ENCODE results near the gene HOXB9.

HOXB9 gene

GRCh38 chr17:48610282-48611211 lies 15.6 kb downstream of the HOXB9 start, which contains the start of gene HOXB7:
HOXB7 (minus strand) TSS chr17:48611017; CDS start chr17:48610918, 99 bp downstream.
- peak; percentile 31 for DNase-seq

GRCh38 chr17:48609759-48610281 lies 16.3 kb downstream of the HOXB9 start:
- DNase-seq: no peak

- DNase-seq: no peak
Measured at GRCh38 chr17:48609033-48609432, 17.1 kb downstream of the HOXB9 start.

- no peak for DNase-seq
Measured at GRCh38 chr17:48608494-48608834, 17.7 kb downstream of the HOXB9 start.

- no peak for DNase-seq
Measured at GRCh38 chr17:48606892-48607614, 19.1 kb downstream of the HOXB9 start.

- no peak for DNase-seq
Measured at GRCh38 chr17:48605991-48606891, 19.9 kb downstream of the HOXB9 start.

GRCh38 chr17:48605409-48605919 lies 20.7 kb downstream of the HOXB9 start:
- DNase-seq: no peak

GRCh38 chr17:48604770-48605329 lies 21.3 kb downstream of the HOXB9 start, which contains the start of gene HOXB6:
HOXB6 (minus strand) TSS chr17:48604986; CDS start chr17:48598150, 6,836 bp downstream.
- DNase-seq: no peak

- DNase-seq: no peak
Measured at GRCh38 chr17:48603959-48604769, 22.0 kb downstream of the HOXB9 start.

- DNase-seq: no peak
Measured at GRCh38 chr17:48601539-48602425, 24.4 kb downstream of the HOXB9 start.

- DNase-seq: no peak
Measured at GRCh38 chr17:48601207-48601538, 25.0 kb downstream of the HOXB9 start.

GRCh38 chr17:48600244-48601098 lies 25.7 kb downstream of the HOXB9 start:
- no peak for DNase-seq

- no peak for DNase-seq
Measured at GRCh38 chr17:48599354-48599753, 26.8 kb downstream of the HOXB9 start.

- no peak for DNase-seq
Measured at GRCh38 chr17:48598736-48599135, 27.4 kb downstream of the HOXB9 start.

- DNase-seq: peak; percentile 25
Measured at GRCh38 chr17:48597778-48598631, 28.2 kb downstream of the HOXB9 start.

- no peak for DNase-seq
Measured at GRCh38 chr17:48597528-48597777, 28.7 kb downstream of the HOXB9 start.

GRCh38 chr17:48596735-48597527 lies 29.2 kb downstream of the HOXB9 start:
- no peak for DNase-seq
